ENCODE results near the gene ACTL6B. TPM values are rescaled to one million over a fixed set of nuclear protein-coding genes. Genes with fewer than 3 reads are reported as not detected.
A peak's percentile ranks its signal among the peaks of the same experiment; 100 is the strongest.

Gene ACTL6B
- total RNA-seq, 2 experiments from 2014 or later: not detected

DNA sequence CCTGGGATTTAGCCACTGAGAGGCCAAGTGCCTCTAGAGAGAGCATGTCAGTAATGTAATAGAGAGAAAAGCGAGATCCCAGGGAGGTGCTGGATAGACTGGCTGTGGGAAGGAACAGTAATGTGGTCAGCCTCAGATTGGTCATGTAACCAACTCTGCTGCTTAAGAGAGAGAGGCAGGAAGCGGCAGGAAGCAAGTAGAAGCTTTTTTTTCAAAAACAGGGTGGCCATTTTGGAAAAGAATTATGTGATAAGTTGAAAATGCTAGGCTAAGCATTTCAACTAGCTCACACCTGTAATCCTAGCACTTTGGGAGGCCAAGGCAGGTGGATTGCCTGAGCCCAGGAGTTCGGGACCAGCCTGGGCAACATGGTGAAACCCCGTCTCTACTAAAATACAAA is 57.8 kb downstream of the ACTL6B start:
- ChIA-PET POLR2A (interaction anchor here (1.0 to 6.7 kb wide), 6 partner anchors 11 to 56 kb away, joined by 3 to 48 read pairs (median 6); partner anchors contain the start of genes FBXO24, LRCH4 and MOSPD3), CTCF (interaction anchor here (1.4 kb wide), 1 partner anchor 10 kb away, joined by 4 read pairs; no protein-coding TSS in a partner anchor)
- no peaks in the 10 kb centered on the region for H3K36me3 Mint-ChIP-seq (ENCODE audit: low read depth)
- H3K27me3 Mint-ChIP-seq: peaks cover 4% of the 10 kb centered on the region
- H3K4me3 Mint-ChIP-seq: no peak overlapping the region
- peaks cover 18% of the 10 kb centered on the region for H3K4me1 Mint-ChIP-seq
- peak overlapping the region; percentile 27 for H3K27ac Mint-ChIP-seq
- no peaks in the 10 kb centered on the region for H3K9me3 Mint-ChIP-seq
- peak; percentile 30 for DNase-seq

DNA sequence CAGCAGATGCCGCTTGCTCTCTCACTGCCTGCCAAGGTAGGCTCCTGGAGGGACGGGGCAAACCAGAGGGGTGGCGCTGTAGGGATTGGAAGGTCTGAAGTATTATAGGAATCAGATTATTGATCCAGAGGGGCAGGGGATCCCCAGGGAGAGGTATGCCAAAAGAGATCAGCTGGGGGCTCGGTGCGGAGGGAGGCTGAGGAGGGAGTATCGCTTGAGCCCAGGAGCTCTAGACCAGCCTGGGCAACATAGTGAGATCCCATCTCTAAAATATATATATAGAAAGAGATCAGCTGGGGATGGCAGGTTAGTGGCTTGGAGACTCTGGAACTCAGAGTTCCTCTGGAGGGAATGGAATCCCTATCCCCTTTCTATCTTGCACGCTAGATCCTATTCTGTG is 61.1 kb downstream of the ACTL6B start:
- H3K27ac Mint-ChIP-seq: no peak overlapping the region
- POLR2A ChIA-PET: interaction anchor here (6.7 kb wide), 1 partner anchor 8 kb away, joined by 48 read pairs; the partner anchor contains the start of genes FBXO24 and LRCH4
- CTCF ChIA-PET: interaction anchor here (0.6 to 1.4 kb wide), 2 partner anchors 9 to 31 kb away, joined by 4 read pairs; partner anchors contain the start of genes FBXO24 and LRCH4
- H3K27me3 Mint-ChIP-seq: peaks cover 9% of the 10 kb centered on the region
- H3K9me3 Mint-ChIP-seq: no peaks in the 10 kb centered on the region
- no peak for DNase-seq
- H3K36me3 Mint-ChIP-seq (ENCODE audit: low read depth): no peaks in the 10 kb centered on the region
- peaks cover 10% of the 10 kb centered on the region for H3K4me1 Mint-ChIP-seq
- no peak overlapping the region for H3K4me3 Mint-ChIP-seq

Other genes starting within 250 kb of the ACTL6B start
- gene ZCWPW1, start 227.7 kb downstream of the ACTL6B start, total RNA-seq: 1 to 10 TPM; 2.7 to 3.0 TPM
- gene MEPCE, start 226.6 kb downstream of the ACTL6B start, total RNA-seq: 10 to 100 TPM; 36.7 to 40.1 TPM
- 100 to 1,000 TPM; 100 to 101 TPM for gene PPP1R35, start 220.0 kb downstream of the ACTL6B start, total RNA-seq
- gene SPACDR, start 192.2 kb downstream of the ACTL6B start, total RNA-seq: 1 to 10 TPM; 4.0 to 4.3 TPM
- gene TSC22D4, start 177.2 kb downstream of the ACTL6B start, total RNA-seq: 100 to 1,000 TPM; 133 to 136 TPM
- gene NYAP1, start 172.5 kb downstream of the ACTL6B start, total RNA-seq: under 1 TPM; 0.05 to 0.13 TPM
- 10 to 100 TPM; 53.9 to 59.8 TPM for gene AGFG2, start 117.2 kb downstream of the ACTL6B start, total RNA-seq
- 10 to 100 TPM; 29.1 to 30.0 TPM for gene SAP25, start 82.5 kb downstream of the ACTL6B start, total RNA-seq
- 100 to 1,000 TPM; 199 to 204 TPM for gene LRCH4, start 70.3 kb downstream of the ACTL6B start, total RNA-seq
- gene FBXO24, start 70.1 kb downstream of the ACTL6B start, total RNA-seq: 1 to 10 TPM; 1.8 to 2.7 TPM
- gene PCOLCE, start 54.1 kb downstream of the ACTL6B start, total RNA-seq: 10 to 100 TPM; 16.0 to 18.7 TPM
- 10 to 100 TPM; 47.2 to 53.3 TPM for gene MOSPD3, start 43.9 kb downstream of the ACTL6B start, total RNA-seq
- 1 to 10 TPM; 8.8 to 9.2 TPM for gene TFR2, start 14.9 kb downstream of the ACTL6B start, total RNA-seq
- 100 to 1,000 TPM; 263 to 266 TPM for gene GNB2, start 17.3 kb upstream of the ACTL6B start, total RNA-seq
- 10 to 100 TPM; 43.4 to 47.4 TPM for gene GIGYF1, start 37.8 kb upstream of the ACTL6B start, total RNA-seq
- 10 to 100 TPM; 32.5 to 35.2 TPM for gene POP7, start 49.7 kb upstream of the ACTL6B start, total RNA-seq
- not detected for gene EPO, start 64.0 kb upstream of the ACTL6B start, total RNA-seq
- gene ZAN, start 77.1 kb upstream of the ACTL6B start, total RNA-seq: not detected
- under 1 TPM; 0.60 TPM for gene EPHB4, start 171.1 kb upstream of the ACTL6B start, total RNA-seq
- gene SLC12A9, start 196.3 kb upstream of the ACTL6B start, total RNA-seq: 10 to 100 TPM; 34.0 to 36.3 TPM
- 10 to 100 TPM; 28.9 to 30.1 TPM for gene TRIP6, start 210.9 kb upstream of the ACTL6B start, total RNA-seq
- gene SRRT, start 218.7 kb upstream of the ACTL6B start, total RNA-seq: 100 to 1,000 TPM; 202 to 205 TPM
- gene UFSP1, start 233.3 kb upstream of the ACTL6B start, total RNA-seq: 1 to 10 TPM; 2.1 to 3.0 TPM
- under 1 TPM in 1 of 2 experiments, not detected in 1; 0.13 TPM for gene ACHE, start 239.4 kb upstream of the ACTL6B start, total RNA-seq